Adrenal gland (tissue), 12 donors: ENCODE measurements around the gene NAA20. TPM values are rescaled to one million over a fixed set of nuclear protein-coding genes. Genes with fewer than 3 reads are reported as not detected.

Experiments
- DNase-seq, 7 donors: peaks; one replicate each; pipeline ENCODE4 v3.0.0-alpha.2; 2019 to 2020
- H3K27ac ChIP-seq, 5 donors: fragments of 200-600 bp; sonication (generic) in 4 of 5; 1 replicate in 3 of 5; 2 replicates in 2 of 5; pipeline versions ENCODE4 v1.5.1 to v1.8.0; 2016 to 2020; ENCODE audit warnings: mild to moderate bottlenecking in 1 of 5
- H3K27me3 ChIP-seq: fragments of 200-600 bp; 2 replicates; pipeline ENCODE4 v1.8.0; 2021
- H3K36me3 ChIP-seq, 2 donors: fragments of 200-600 bp; replicated peaks in 1 of 2; 1 replicate in 1 of 2; 2 replicates in 1 of 2; pipeline versions ENCODE4 v1.5.1 to v1.8.0; 2018 to 2022
- H3K4me1 ChIP-seq, 2 donors: fragments of 200-600 bp; replicated peaks in 1 of 2; 1 replicate in 1 of 2; 2 replicates in 1 of 2; pipeline versions ENCODE4 v1.5.1 to v1.8.0; 2018 to 2021
- H3K4me3 ChIP-seq, 4 donors: fragments of 200-600 bp; sonication (generic) in 3 of 4; one replicate each; pipeline ENCODE4 v1.5.1; 2016 to 2018
- H3K9me3 ChIP-seq, 3 donors: fragments of 200-600 bp; sonication (generic) in 1 of 3; replicated peaks in 1 of 3; 1 replicate in 2 of 3; 2 replicates in 1 of 3; pipeline versions ENCODE4 v1.5.1 to v1.8.0; 2016 to 2021
- CTCF ChIP-seq, 6 experiments: fragments of 450-650 bp in 4 of 6; fragments of 200-600 bp in 2 of 6; sonication (generic) in 1 of 6; IDR thresholded peaks; 1 replicate in 5 of 6; 2 replicates in 1 of 6; pipeline versions ENCODE4 v1.5.1 to v1.8.0; 2016 to 2021; ENCODE audit warnings: antibody characterized with exemption in 6 of 6, mild to moderate bottlenecking in 2 of 6, moderate library complexity in 1 of 6
- POLR2A ChIP-seq, 2 donors: fragments of 450-650 bp; IDR thresholded peaks; one replicate each; pipeline ENCODE4 v1.6.1; 2017; ENCODE audit warnings: antibody characterized with exemption in 2 of 2, mild to moderate bottlenecking in 2 of 2, moderate library complexity in 1 of 2
- WGBS, 4 donors: extraction: QIAGEN DNeasy Blood & Tissue Kit in 2 of 4; methylation state at CpG; one replicate each; pipeline versions ENCODE4 v1.1.5 to v1.1.7; 2013 to 2017; 5-methylcytosine and 5-hydroxymethylcytosine counted together
- intact Hi-C, 2 donors: fragments of 100-400 bp; cut with DNase I; formaldehyde crosslinking; loops; one replicate each; pipeline versions ENCODE4 v1.14.1 to v1.15.0; 2022 to 2023
- polyA plus RNA-seq, 3 donors: library from polyadenylated mRNA; stranded (reverse); fragments of 200-250 nt in 2 of 3; fragments of 350-450 nt in 1 of 3; fragmentation: Illumina TruSeq in 1 of 3; extraction: RNeasy Lipid Tissue Mini Kit (QIAGEN cat#74804) in 1 of 3; gene quantifications; one replicate each; pipeline ENCODE4 v1.2.3, GENCODE V29; 2013 to 2014
- total RNA-seq, 9 donors: library from RNA; depleted of rRNA in 4 of 9; stranded (reverse); fragments of >200 nt in 4 of 9; fragments of 120-200 nt in 1 of 9; fragmentation: NEBNext Ultra II Directional in 1 of 9; extraction: Animal tissue kit (Norgen Biotek cat#: 25700) in 1 of 9; gene quantifications; one replicate each; pipeline versions ENCODE4 v1.1.0 to v1.2.4, GENCODE V29; 2013 to 2023
- donor health status: healthy with polysubstance abuse.
- donor health status: Bipolar disorder and iron deficiency.
- donor health status: DM: yes; HTN: yes; CAD: no.
- donor health status: DM: no; HTN: no; CAD: no.
- donor health status: DM: no; HTN: no; CAD: no.
- donor health status: DM: yes; HTN: yes; CAD: no.

The NAA20 gene
- total and polyA plus RNA-seq, 12 donors = 19.4 to 124 (median 59.0) TPM

GRCh38 chr20:20051767-20052073 lies 34.6 kb downstream of the NAA20 start:
- intact Hi-C loops = loop anchor here in 1 of 2 donors (5.0 kb wide), 1 partner anchor 34 kb away; the partner anchor contains the start of gene NAA20
- TF ChIP-seq POLR2A (IDR thresholded peaks at IDR 0.05) = no peak
- no peak for TF ChIP-seq CTCF (IDR thresholded peaks at IDR 0.05)
- Histone ChIP-seq H3K27ac (peak overlapping the region; percentile 77 to 86 (median 82)), H3K9me3 (no peaks in the 10 kb centered on the region), H3K27me3 (no peaks in the 10 kb centered on the region), H3K4me3 (peak overlapping the region; percentile 76 to 98 (median 86)), H3K4me1 (peaks cover 7 to 19% of the 10 kb centered on the region in 2 donors), H3K36me3 (peaks cover 0 to 37% of the 10 kb centered on the region in 2 donors)
- 1 to 2% (median 1%) methylated on average over 12 to 13 of the region's 13 CpGs for WGBS, 4 donors
- DNase-seq = no peak

- 0 to 1% (median 0%) methylated on average over 31 to 67 of the region's 67 CpGs for WGBS, 4 donors
- TF ChIP-seq POLR2A (IDR thresholded peaks at IDR 0.05) = peak in 1 of 2 donors; percentile 48
- peak in 3 of 6 experiments; percentile 14 to 45 (median 32) for TF ChIP-seq CTCF (IDR thresholded peaks at IDR 0.05)
- intact Hi-C loops = loop anchor here in 1 of 2 donors (5.0 kb wide), 1 partner anchor 35 kb away; the partner anchor contains the start of gene NAA20
Observed at GRCh38 chr20:20052074-20052970, 35.2 kb downstream of the NAA20 start, which contains the start of the genes CFAP61 and CRNKL1. TSS of gene CFAP61 (plus strand) at chr20:20052532. CDS start at chr20:20056654, 4,122 bp downstream. TSS of gene CRNKL1 (minus strand) at chr20:20052466. CDS start at chr20:20052342, 124 bp downstream.

DNA sequence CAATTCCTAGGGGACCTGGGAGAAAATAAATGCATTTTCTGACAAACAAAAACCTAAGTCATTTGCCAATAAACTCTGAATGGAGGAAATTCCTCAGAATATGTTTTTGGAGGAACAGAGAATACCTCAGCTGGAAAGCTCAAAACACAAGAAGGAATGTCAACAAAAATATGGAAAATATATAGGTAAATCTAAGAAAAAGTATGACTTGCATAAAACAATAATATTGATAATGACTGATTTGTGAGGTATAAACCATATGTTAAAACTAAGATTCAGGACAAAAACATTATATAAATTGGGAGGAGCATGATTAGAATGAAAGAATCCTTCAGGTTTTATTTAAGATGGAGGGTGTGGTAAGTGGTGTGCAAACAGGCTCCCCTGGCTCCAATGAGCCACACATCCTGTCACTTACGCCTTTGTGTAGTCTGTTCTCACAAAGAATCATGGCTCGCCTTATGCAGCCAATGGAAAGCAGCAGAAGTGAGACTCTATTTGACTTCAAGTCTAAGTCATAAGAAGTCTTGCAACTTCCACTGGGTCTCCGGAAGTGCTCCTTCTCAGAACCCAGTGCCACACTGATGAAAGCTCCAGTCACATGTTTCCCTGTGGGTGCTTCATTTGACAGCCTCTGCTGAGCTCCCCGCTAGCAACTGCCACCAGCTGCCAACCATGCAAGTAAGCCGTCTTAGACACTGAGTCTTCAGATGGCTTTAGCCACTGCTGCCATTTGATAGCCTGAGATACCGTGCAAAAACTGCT lies 43.3 kb downstream of the NAA20 start:
- no peaks in the 10 kb centered on the region for H3K36me3 ChIP-seq
- intact Hi-C loops = no loop called here
- no peaks in the 10 kb centered on the region for H3K27me3 ChIP-seq
- no peak for DNase-seq
- WGBS, 4 donors = 84 to 89% (median 88%) methylated on average over 6 of the region's 6 CpGs
- H3K27ac ChIP-seq = no peak overlapping the region
- H3K9me3 ChIP-seq = no peaks in the 10 kb centered on the region
- TF ChIP-seq CTCF (IDR thresholded peaks at IDR 0.05) (no peak), POLR2A (IDR thresholded peaks at IDR 0.05) (no peak)
- no peak overlapping the region for H3K4me3 ChIP-seq
- no peaks in the 10 kb centered on the region for H3K4me1 ChIP-seq

More at GRCh38 chr20:20052074-20052970, 35.2 kb downstream of the NAA20 start, which contains the start of the genes CFAP61 and CRNKL1:
- H3K4me3 ChIP-seq = peak within 1 kb of the TSS; percentile 76 to 98 (median 86)
- no peaks in the 10 kb centered on the region for H3K9me3 ChIP-seq
- H3K36me3 ChIP-seq = peaks cover 0 to 31% of the 10 kb centered on the region in 2 donors
- peaks cover 7 to 19% of the 10 kb centered on the region in 2 donors for H3K4me1 ChIP-seq
- peak; percentile 97 to 99 (median 98) for DNase-seq
- peak within 1 kb of the TSS; percentile 77 to 86 (median 82) for H3K27ac ChIP-seq
- H3K27me3 ChIP-seq = no peaks in the 10 kb centered on the region
